GM12878 (cell line): ENCODE results near the gene CATSPER4. TPM values are rescaled to one million over a fixed set of nuclear protein-coding genes. Genes with fewer than 3 reads are reported as not detected.

Experiments used
- ATAC-seq: fragments of 200-7000 bp; cut with Tn5 transposase; 3 replicates; pipeline ENCODE4 v1.9.1; 2020; ENCODE audit warnings: mild to moderate bottlenecking, moderate library complexity
- Bru-seq: library from RNA; stranded (reverse); fragments of 400-500 nt; gene quantifications from one replicate; lab custom pipeline; 2021; lab: Mats Ljungman, UMichigan
- BruChase-seq, 2 experiments: library from RNA; stranded (reverse); fragments of 400-500 nt; gene quantifications; one replicate each; lab custom pipeline; 2021; lab: Mats Ljungman, UMichigan
- BruUV-seq: library from RNA; stranded (reverse); fragments of 400-500 nt; replicated peaks from 2 replicates; lab custom pipeline; 2021; lab: Mats Ljungman, UMichigan
- CTCF ChIA-PET: fragments of 300-600 bp; sonication (Branson Sonifier 250); formaldehyde crosslinking; extraction: SDS; loops from one replicate; lab custom pipeline; 2021; ENCODE audit warnings: inconsistent platforms; lab: Yijun Ruan, JAX
- POLR2A ChIA-PET: fragments of 350-600 bp; formaldehyde crosslinking; extraction: SDS; loops from one replicate; lab custom pipeline; 2021; ENCODE audit warnings: inconsistent platforms; lab: Charles Lee
- RAD21 ChIA-PET: fragments of 300-600 bp; sonication (Branson Sonifier 250); formaldehyde crosslinking; loops from one replicate; lab custom pipeline; 2023; ENCODE audit warnings: antibody characterized with exemption; ENCODE audit not compliant: unreplicated experiment; lab: Charles Lee
- SMC1A ChIA-PET: fragments of 300-600 bp; sonication (Branson Sonifier 250); formaldehyde crosslinking; loops from one replicate; lab custom pipeline; 2023; ENCODE audit not compliant: unreplicated experiment, uncharacterized antibody; lab: Charles Lee
- DNase-seq: peaks from one replicate; pipeline ENCODE4 v3.0.0-alpha.2; 2011; ENCODE audit warnings: low read depth, low spot score
- FAIRE-seq: peaks from 3 replicates; lab custom pipeline; 2011; peaks lifted over from hg19 to GRCh38; lab: Jason Lieb, UNC
- H2AFZ ChIP-seq: 2 replicates; pipeline ENCODE4 v1.6.0; 2011; ENCODE audit warnings: low read depth, low read length, control low read depth; ENCODE audit not compliant: control insufficient read depth
- H3K27ac ChIP-seq: 2 replicates; pipeline ENCODE4 v1.5.1; 2011; ENCODE audit warnings: control low read depth; ENCODE audit not compliant: control insufficient read depth, insufficient read depth
- H3K27me3 ChIP-seq, 2 experiments: replicated peaks in 1 of 2; 2 replicates each; pipeline versions ENCODE4 v1.6.0 to v1.6.1; 2011; ENCODE audit warnings: low read length in 1 of 2; ENCODE audit not compliant: control insufficient read depth in 2 of 2, insufficient read depth in 2 of 2
- H3K36me3 ChIP-seq, 2 experiments: 2 replicates each; pipeline ENCODE4 v1.5.1; 2011; ENCODE audit warnings: low read length in 1 of 2; ENCODE audit not compliant: control insufficient read depth in 2 of 2, insufficient read depth in 2 of 2
- H3K4me1 ChIP-seq: 2 replicates; pipeline ENCODE4 v1.6.1; 2011; ENCODE audit warnings: mild to moderate bottlenecking, low read length, moderate library complexity, mixed read lengths; ENCODE audit not compliant: control insufficient read depth, insufficient read depth
- H3K4me2 ChIP-seq: 2 replicates; pipeline ENCODE4 v1.6.0; 2011; ENCODE audit warnings: control low read depth; ENCODE audit not compliant: control insufficient read depth, insufficient read depth
- H3K4me3 ChIP-seq: fragments of 200-600 bp; sonication (generic); 2 replicates; pipeline ENCODE4 v1.5.1; 2016
- H3K79me2 ChIP-seq: 2 replicates; pipeline ENCODE4 v1.6.0; 2011; ENCODE audit warnings: low read length; ENCODE audit not compliant: control insufficient read depth, insufficient read depth
- H3K9ac ChIP-seq: 2 replicates; pipeline ENCODE4 v1.8.0; 2011; ENCODE audit warnings: low read length, control low read depth, mixed read lengths; ENCODE audit not compliant: control insufficient read depth, insufficient read depth
- H3K9me3 ChIP-seq: replicated peaks from 3 replicates; pipeline ENCODE4 v1.5.1; 2011; ENCODE audit warnings: mild to moderate bottlenecking, low read length; ENCODE audit not compliant: control insufficient read depth, insufficient read depth
- H4K20me1 ChIP-seq: 2 replicates; pipeline ENCODE4 v1.6.0; 2011; ENCODE audit not compliant: control insufficient read depth, insufficient read depth
- CTCF ChIP-seq, 3 experiments: IDR thresholded peaks in 2 of 3; conservative IDR thresholded peaks in 1 of 3; 2 replicates each; pipeline ENCODE4 v1.5.1; 2011; ENCODE audit warnings: low read depth in 3 of 3, low read length in 3 of 3, mild to moderate bottlenecking in 3 of 3, control low read depth in 2 of 3, moderate library complexity in 2 of 3, inconsistent platforms in 1 of 3, mixed read lengths in 1 of 3; ENCODE audit not compliant: control insufficient read depth in 2 of 3, insufficient read depth in 1 of 3; ENCODE audit errors: extremely low read depth in 1 of 3
- RELA ChIP-seq: fragments of 450-650 bp; IDR thresholded peaks from 2 replicates; pipeline ENCODE4 v1.8.0; 2014; ENCODE audit warnings: borderline replicate concordance; ENCODE audit not compliant: partially characterized antibody
- WGBS: methylation state at CpG from one replicate; pipeline ENCODE4 v1.1.6; 2016; ENCODE audit warnings: low lambda C conversion rate; ENCODE audit not compliant: insufficient replicate concordance, insufficient coverage; ENCODE audit errors: missing lambda C conversion rate; 5-methylcytosine and 5-hydroxymethylcytosine counted together
- in situ Hi-C: fragments of 300-500 bp; cut with MboI; formaldehyde crosslinking; loops from 9 replicates; pipeline ENCODE4 v1.14.3; 2018; ENCODE audit warnings: mixed read lengths
- intact Hi-C: fragments of 100-400 bp; cut with micrococcal nuclease; formaldehyde crosslinking; loops from one replicate; pipeline ENCODE4 v1.14.2; 2022; ENCODE audit not compliant: unreplicated experiment
- long read RNA-seq, 2 experiments: library from polyadenylated mRNA; unstranded; transcript quantifications; one replicate each; pipeline ENCODE4 v2.0.0, GENCODE V29; 2019 to 2020
- polyA minus RNA-seq, 3 experiments: library from RNA; depleted of rRNA, polyadenylated mRNA; stranded (reverse); fragments of >200 nt; gene quantifications; 2 replicates each; pipeline ENCODE4 v1.2.3, GENCODE V29; 2011
- polyA plus RNA-seq, 11 experiments: library from polyadenylated mRNA; depleted of rRNA in 4 of 11; unstranded in 6 of 11; stranded (reverse) in 5 of 11; fragments of >200 nt; fragmentation: Nextera tagmentation in 4 of 11; fragmentation: Illumina TruSeq in 1 of 11; extraction: Ambion mirVana in 4 of 11; extraction: Trizol in 1 of 11; gene quantifications; 1 replicate in 1 of 11; 2 replicates in 10 of 11; pipeline versions ENCODE4 v1.2.1 to v1.2.3, GENCODE V29; 2011 to 2016; ENCODE audit warnings: inconsistent platforms in 2 of 11, missing spikeins in 2 of 11, low read depth in 1 of 11
- total RNA-seq, 4 experiments: library from RNA; depleted of rRNA in 3 of 4; stranded (reverse); fragments of >200 nt in 3 of 4; fragmentation: Illumina TruSeq in 1 of 4; extraction: Trizol in 1 of 4; gene quantifications; 2 replicates each; pipeline versions ENCODE4 v1.2.1 to v1.2.3, GENCODE V29; 2013 to 2021

The CATSPER4 gene
- total RNA-seq (2013; cell fraction: nucleolus; rRNA removed) = not detected in 2 replicates
- total RNA-seq (2014; rRNA removed) = not detected in 2 replicates
- total RNA-seq (2014; rRNA removed; fragmentation: Illumina TruSeq; extraction: Trizol) = not detected in 2 replicates
- total RNA-seq (2021) = 0.13 TPM in 1 of 2 replicates, not detected in the other
- not detected for polyA plus RNA-seq (2011; ENCODE audit: low read depth)
- polyA plus RNA-seq (2011; rRNA removed) = not detected in 2 replicates
- polyA plus RNA-seq (2011; cell fraction: cytosol; rRNA removed) = not detected in 2 replicates
- not detected in 2 replicates for polyA plus RNA-seq (2011; cell fraction: nucleus; rRNA removed)
- not detected in 2 replicates for polyA plus RNA-seq (2012)
- not detected in 2 replicates for polyA plus RNA-seq (2014; fragmentation: Illumina TruSeq; extraction: Trizol)
- polyA plus RNA-seq (2014; fragmentation: Nextera tagmentation; extraction: Ambion mirVana) = not detected
- not detected in 2 replicates for polyA plus RNA-seq (2014; rRNA removed)
- not detected for polyA plus RNA-seq (2016; fragmentation: Nextera tagmentation; extraction: Ambion mirVana)
- polyA minus RNA-seq (2011; rRNA and poly(A)+ RNA removed) = not detected in 2 replicates
- polyA minus RNA-seq (2011; cell fraction: cytosol; rRNA and poly(A)+ RNA removed) = not detected in 2 replicates
- not detected in 2 replicates for polyA minus RNA-seq (2011; cell fraction: nucleus; rRNA and poly(A)+ RNA removed)
- not detected for Bru-seq, nascent RNA
- not detected for BruChase-seq, experiment 1, labeled RNA remaining after a 6-hour chase
- not detected for BruChase-seq, experiment 2, labeled RNA remaining after a 2-hour chase
- long read RNA-seq, experiment 1 = 0 reads
- long read RNA-seq, experiment 2 = 0 reads

- Histone ChIP-seq H3K4me2 (no peak within 1 kb of the TSS), H3K9ac (no peak within 1 kb of the TSS), H2AFZ (no peak within 1 kb of the TSS), H3K4me1 (no peaks in the 10 kb centered on the region), H3K36me3 (no peaks in the 10 kb centered on the region), H3K27me3 (no peaks in the 10 kb centered on the region), H3K9me3 (no peaks in the 10 kb centered on the region), H3K79me2 (no peaks in the 10 kb centered on the region), H3K27ac (no peak within 1 kb of the TSS), H3K4me3 (no peak within 1 kb of the TSS), H4K20me1 (no peaks in the 10 kb centered on the region)
- FAIRE-seq = no peak
- ChIA-PET CTCF (interaction anchor here (1.1 to 1.4 kb wide), 4 partner anchors 10 to 45 kb away, joined by 3 read pairs; partner anchors contain the start of gene ZNF593), POLR2A (no interaction called here), SMC1A (no interaction called here), RAD21 (no interaction called here)
- DNase-seq = no peak
- in situ Hi-C loops = no loop called here
- intact Hi-C loops = no loop called here
- ATAC-seq = no peak; the same call in 2 of the 3 replicates
- TF ChIP-seq CTCF (IDR thresholded peaks at IDR 0.05 in 2 of 3, conservative IDR thresholded peaks at IDR 0.05 in 1 of 3; ENCODE audit: control insufficient read depth in 2 of 3, extremely low read depth in 1 of 3, insufficient read depth in 1 of 3, low read depth in 3 of 3, low read length in 3 of 3) = peak in 2 of 3 experiments; percentile 11 to 19; a peak in 1 of 6 replicates
- TF ChIP-seq RELA = no peak
- WGBS = 31% methylated on average over 16 of the region's 16 CpGs
- BruUV-seq = no TSS peak
Observed at GRCh38 chr1:26190373-26190987, at the start of gene CATSPER4. Gene CATSPER4 (plus strand): TSS chr1:26190602. CDS start chr1:26190628, 26 bp downstream.
